NCI-H1930 (cell line): ENCODE data around the gene CNTFR.

ENCODE experiments used
- DNase-seq, 2 experiments: peaks; one replicate each; lab custom pipeline; 2025; lab: John Stamatoyannopoulos, UW

Gene CNTFR

DNA sequence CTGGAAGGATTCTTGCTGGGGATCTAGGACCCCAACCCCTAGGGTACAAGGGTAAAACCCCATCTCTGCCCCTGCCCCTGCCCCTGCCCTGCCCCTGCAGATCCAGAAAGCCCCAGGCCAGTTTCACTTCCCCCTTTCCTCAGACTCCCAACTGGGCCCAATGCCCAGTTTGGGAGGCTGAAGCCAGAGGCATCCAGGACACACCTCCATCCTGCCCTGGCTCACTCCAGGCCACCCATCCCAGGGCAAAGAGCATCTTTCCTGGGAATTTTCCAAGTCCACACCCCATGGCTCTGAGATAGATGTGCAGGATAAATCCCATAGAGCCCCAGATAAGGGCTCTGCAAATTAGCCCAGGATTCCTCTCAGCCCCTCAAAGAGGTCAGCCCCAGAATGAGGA lies 17.4 kb downstream of the CNTFR start:
- DNase-seq = no peak

DNA sequence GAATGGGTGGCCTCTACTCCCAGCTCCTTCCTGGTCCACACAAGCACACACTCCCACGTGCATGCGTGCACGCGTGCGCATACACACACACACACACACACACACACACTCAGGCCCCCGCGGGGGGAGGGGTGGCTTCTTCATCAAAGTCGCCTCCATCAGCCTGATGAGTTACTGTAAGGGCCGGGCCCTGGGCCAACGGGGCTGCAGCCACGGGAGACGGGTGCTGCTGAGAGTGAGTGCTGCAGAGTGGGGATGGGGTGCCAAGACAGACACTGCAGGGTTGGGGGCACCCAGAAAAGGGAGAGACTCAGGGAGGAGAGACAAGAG lies 18.1 kb downstream of the CNTFR start:
- DNase-seq = no peak

DNA sequence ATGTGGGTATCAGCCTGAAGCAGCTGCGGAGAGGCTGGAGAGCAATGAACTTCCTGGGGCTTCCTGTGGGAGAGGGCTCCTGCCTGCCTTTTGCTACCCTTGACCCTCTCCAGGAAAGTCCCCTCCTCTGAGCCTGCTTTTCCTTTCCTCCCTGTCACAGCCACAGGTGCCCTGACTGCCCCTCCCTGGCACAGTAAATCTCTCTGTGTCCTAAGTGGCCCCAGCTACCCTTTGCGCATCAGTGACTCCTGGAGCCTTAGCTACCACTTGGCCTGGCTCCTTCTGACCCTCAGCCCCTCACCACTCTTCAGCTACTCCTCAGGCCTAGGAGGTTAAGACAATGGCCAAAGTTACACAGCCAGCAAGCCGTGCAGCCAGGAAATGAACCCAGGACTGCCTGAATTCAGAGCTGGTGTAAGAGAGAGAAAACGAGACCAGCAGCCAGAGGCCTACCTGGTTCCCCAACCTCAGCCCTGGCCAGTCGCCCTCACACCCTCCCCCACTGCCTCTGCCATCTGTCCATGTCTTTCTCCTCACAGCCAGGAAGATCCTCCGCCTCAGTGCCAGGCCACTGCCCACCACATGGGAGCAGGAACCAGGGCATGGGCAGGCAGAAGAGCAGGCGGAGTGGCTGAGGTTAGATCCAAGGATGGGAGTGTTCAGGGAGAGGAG lies 18.6 kb downstream of the CNTFR start:
- DNase-seq = no peak

DNA sequence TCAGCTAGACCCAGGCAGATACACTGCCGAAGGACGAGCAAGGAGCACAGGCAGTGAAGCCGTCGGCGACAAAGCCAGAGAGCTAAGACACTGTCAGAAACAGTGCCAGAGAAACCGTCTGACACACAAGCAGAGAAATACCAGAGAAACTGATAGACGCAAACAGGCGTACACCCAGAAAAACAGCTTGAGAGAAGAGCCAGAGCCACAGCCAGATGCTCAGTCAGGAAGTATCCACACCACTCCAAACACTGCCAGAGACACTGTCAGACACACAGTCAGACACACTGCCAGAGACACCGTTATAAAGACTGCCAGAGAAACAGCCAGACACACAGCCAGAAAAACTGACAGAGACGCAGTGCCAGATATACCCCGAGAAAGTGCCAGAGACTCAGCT lies 19.1 kb downstream of the CNTFR start:
- no peak for DNase-seq

DNA sequence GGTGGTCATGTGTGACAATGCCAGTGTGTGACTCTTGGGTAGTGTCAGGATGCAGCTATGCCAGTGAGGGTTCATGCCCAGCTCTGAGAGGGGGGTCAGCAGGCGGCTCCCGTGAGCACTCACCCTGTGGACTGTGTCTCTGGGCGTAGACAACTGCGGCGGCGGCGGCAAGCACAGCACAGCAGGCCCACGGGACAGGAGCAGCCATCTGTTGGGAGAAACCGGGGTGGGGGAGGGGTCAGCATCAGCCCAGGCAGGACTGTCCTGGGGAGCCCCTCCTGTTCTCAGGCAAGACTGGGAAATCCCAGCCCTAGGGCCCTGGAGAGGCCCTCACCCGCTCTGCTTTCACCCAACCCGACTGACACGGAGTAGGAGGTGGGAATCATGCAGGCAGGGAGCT lies 20.8 kb downstream of the CNTFR start:
- DNase-seq = no peak

DNA sequence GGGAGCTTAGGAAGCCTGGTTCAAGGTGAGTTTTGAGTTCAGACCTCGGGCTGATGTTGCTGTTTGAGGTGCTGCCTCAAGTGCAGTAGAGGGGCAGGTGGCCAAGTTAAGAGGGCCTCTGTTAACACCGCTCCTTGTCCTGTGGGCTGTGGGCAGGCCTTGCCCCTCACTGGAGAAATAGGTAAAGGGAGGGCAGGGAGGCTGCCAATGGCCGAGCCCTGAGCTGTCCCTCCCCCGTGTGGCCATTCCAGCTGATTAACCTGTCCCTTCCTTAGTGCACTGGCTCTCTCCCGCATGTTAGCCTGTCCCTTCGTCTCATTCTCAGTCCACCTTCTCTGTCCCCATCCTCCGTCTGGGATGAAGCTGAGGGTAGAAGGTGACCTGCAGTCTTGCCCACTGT lies 21.4 kb downstream of the CNTFR start:
- no peak for DNase-seq

DNA sequence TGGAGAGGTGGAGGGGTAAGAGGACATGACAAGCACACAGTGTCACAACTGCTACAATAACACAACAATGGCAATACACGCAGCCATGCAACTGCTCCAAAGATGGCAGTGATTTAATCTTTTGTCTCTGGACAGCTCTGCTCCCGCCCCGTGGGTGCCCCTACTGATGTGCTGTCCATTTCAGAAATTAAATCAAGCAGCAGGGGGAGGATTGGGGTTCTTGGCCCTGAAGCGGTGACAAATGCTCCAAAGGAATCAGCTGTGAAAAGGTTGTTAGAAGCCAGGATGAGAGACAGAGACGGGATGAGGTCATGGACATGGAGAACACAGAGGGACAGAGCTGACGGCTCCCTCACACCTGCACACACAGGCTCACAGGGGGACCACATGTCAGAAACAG lies 22.6 kb downstream of the CNTFR start:
- no peak for DNase-seq

DNA sequence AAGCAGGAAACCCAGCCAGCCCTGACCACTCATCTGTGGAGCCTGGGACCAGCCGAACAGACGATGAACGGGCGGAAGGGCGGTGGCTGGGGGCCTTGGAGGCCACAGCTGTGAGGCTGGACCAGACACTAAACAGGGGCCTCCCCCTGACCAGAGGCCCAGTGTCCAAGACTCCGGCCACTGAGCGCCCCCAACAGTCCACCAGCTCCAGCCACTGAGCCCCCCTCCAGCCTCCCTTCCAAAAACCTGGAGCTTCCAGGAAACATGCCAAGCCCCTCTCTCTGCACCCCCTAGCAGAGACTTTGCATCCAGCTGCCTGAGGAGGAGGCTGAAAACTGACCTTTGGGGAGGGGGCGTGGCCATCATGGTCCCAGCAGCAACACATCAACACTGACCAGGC lies 23.2 kb downstream of the CNTFR start:
- no peak for DNase-seq

DNA sequence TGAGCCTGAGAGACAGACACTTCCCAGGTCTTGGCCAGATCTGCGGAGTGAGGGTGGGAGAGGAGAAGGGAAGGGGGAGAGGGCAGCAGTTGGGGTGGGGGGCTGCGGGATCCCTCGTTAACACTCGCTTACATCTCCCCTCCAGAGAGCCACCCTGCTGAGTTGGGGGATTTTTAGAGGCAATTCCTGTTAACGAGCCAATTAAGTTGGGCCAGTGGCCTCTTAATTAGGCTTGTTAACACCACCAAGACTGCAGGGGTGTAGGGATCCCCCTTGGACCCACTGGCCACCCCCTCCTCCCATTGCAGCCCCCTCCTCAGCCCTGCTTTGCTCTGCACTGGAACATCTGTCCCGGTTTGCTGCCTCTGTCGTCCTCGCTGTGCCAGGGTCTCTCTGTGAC lies 23.7 kb downstream of the CNTFR start:
- no peak for DNase-seq

DNA sequence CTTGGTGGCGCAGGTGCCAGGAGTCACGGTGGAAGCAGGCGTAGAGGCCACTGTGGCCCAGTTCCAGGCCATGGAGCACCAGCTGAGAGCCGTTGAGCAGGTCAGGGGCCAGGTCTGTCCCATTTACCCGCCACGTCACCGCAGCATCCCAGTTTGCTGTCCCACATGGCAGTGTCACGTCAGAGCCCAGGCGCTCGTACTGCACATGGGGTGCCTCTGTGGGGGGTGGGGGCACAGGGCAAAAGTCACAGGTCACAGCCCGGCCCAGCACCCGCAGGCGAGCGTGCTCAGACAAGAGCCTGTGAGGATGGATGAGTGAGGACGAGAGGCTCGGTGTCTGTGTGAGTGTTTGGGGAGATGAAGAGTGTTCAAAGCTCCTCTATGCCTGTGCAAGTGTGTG lies 24.9 kb downstream of the CNTFR start:
- no peak for DNase-seq

DNA sequence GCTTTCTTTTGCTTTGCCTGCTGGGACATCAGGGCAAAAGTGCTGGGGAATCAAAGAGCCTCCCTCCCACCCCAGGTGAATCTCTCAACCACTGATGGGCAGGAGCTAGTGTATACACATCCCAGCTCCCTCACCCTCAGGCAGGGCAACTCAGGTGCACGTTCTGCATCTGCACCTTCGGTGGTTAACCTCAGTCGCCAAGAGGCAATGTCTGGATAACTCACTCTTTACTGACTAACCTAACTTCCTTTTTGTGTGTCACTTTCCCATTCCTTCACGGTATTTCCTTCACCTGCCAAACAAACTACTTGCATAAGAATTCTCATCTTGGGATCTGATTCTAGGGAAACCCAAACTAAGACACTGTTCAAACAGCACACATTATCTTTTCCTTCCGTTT lies 26.3 kb downstream of the CNTFR start:
- DNase-seq = no peak

DNA sequence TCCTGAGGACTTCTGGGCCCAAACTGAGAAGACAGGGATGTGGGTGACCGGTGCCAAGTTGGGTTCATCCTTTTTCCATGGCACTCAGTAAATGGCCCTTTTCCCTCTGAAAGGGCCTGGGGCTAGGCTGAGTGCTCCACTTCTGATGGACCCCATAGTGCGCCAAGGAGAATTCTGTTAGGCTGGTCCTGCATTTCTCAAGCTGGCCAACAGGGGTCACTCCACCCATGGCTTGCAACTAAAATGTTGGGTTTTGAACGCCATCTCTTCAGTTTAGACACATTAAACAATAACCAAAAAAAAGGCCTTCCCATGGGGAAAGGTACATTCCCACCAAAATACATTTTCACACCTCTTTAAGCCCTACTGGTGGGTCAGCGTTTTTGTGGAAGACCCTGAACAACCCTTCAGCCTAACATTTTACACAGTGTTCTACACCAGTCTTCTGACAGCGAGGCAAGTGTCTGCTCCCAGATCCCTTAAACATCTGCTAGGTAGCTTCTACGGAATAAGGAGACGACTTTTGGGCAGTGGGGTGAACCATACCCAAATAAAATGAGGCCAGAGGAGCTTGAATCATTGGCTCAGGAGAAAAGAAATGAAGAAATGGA lies 27.3 kb downstream of the CNTFR start:
- DNase-seq = no peak

DNA sequence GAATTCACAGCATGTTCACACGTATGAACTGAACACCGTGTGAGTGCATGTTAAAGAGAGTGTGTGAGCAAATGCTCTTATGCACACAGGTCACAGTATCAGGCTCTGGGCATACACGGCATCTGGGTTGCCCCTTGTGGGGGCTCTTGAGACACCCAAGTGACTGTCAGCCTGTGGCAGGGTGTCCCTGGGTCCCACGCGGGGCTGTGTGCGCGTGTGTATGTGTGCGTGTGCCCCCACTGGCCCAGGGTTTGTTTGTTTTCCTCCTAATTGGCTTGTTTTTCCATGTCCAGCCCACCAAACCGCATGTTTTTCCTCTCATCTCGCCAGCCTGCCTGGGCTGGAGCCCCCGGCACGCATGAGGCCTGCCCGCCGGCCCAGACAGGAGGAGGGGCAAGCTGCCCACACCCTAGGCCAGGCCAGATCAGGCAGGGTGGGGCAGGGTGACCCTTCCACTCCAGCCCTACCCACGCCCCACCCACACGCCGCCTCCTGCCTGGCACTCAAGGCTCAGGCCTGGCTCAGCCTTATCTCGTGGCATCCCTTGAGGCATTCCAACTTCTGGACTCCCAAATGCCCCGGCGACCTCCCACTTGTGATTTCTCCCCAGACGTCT lies 28.8 kb downstream of the CNTFR start:
- DNase-seq = no peak

DNA sequence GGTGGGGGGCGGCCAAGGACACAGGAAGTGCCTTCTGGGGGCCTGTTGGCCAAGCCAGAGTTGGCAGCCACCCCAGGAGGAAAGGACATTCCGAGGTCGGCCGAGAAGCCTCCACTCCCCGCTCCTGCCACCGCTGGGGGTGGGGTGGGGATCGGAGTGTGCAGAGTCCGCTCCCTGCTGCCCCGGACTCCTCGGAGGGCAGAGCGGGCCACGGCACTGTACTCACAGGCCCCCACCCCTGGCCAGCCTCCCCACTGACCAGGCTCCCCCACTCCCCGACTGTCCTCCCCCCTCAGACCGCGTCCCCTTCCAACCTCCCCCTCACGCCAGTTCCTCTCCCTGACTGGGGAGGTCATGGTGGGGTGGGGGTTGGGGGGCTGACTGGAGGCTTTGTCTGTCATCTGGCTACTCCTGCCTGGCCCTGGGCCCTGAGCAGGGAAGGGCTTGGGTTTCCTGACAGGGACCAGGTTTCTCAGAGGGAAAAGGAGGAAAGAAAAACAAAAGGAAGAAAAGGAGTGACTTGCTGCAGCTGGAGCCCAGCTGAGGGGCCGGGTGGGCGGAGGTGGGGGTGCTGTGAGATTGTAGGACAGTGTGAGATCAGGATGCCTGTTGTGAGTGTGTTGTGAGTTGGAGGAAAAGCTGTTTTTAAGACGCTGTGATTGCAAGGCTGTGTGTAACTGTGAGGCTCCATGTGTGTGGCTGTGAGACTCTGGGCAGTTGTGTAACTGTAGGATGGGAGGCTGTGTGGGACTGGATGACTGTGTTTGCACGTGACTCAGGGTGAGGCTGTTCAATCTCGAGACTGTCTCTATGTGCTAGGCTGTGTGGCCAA lies 29.7 kb downstream of the CNTFR start:
- DNase-seq = no peak

DNA sequence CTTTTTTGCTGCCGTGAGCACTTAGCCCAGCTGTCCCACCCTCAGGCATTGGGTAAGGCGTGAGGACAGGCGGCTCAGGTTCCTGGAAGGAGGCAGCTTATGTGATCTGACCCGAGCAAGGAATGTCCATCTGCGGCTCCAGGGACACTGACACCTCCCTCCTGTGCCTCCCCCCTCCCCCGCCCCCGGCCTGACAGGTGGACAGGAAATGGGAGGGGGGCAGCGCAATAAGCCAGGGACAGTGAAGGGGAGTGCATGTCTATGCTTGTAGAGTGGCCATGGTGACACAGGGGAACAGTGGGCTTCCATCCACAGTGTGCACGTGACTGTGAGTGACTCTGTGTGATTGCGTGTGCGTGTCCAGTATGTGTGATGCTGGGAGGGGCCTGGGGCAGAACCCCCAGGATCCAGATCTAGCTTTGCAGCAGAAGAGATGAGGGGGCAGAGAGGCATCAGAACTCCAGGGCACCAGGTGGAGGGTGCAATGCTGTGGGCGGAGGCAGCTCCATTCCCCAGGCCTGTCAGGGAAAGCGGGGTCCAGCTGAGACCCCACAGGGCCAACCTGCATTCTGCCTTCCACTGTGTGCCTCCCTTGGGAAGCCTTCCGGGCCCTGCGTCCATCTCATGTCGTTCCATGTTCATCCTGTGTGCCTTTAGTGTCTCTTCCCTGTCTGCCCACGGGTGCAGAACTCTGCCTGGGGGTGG lies 30.5 kb downstream of the CNTFR start:
- no peak for DNase-seq

DNA sequence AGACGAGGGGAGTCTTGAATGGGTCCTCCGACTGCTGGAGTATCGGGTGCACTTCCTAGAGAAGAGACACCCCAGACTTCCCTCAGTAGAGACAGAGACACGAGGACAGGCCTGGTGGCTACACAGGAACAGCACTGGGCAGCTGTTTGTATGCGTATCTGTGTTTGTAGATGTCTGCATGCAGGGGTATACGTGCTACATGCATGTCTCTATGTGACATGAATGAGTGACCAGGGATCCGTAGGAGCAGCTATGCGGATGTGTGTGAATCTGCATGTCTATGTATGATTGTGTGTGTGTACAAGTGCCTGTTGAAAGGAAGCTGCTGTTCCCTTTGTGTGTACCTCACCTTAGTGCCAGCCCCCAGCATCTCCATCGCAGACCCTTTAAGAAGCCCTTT lies 31.2 kb downstream of the CNTFR start:
- no peak for DNase-seq

DNA sequence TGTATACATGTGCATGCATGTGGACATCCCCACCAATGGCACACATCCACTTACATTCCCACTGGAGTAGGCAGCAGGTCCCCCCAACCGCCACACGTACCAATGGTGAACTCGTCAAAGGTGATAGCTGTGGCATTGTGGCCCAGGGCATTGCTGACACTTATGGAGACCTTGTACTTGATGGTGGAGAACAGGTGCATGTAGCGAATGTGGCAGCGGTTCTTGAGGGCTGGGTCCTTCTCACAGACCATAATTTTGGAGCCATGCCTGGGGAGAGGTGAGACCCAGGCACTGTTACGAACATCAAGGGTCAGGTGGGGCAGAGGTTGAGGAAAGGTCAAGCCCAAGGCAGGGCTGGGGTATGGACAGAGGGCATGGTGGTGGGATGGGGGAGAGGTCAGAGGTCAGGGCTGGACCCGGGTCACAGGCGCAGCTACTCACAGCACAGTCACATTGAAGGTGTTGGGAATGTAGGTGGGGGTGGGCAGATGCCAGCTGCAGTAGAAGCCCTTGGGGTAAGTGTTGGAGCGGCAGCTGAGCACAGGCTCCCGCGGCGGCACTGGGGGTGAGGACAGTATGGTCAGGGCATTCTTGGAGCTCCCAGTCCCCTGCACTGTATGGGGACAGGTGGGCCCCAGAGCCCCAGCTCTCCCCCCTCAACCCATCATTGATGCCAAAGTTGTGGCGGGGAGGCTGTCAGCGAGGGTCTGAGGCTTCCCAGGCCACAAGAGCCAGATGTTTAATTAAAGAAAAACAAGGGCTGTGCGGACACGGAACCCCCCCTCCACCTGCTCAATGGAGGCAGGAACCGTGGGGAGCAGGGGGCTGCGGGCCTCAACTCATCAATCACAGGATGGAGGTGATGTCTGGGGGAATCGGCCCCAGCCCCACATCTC lies 31.9 kb downstream of the CNTFR start:
- DNase-seq = no peak

DNA sequence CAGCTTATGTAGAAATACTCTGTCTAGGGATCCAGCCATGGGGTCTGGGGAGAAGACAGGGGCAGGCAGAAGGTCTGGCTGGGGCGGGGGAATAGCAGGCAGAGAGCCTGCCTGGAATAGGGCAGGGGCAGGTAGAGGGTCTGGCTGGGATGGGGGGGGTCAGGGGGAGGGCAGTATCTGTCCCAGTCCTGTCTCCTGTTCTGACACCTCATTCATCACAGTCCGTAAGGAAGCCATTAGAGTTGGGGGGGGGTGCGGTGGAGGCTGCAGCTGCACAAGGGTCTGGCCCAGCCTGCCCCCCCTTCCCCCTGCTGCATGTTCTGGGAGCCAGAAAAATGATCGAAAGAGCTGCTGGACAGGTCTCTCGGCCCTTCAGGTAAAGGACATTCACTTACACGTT lies 32.6 kb downstream of the CNTFR start:
- no peak for DNase-seq

DNA sequence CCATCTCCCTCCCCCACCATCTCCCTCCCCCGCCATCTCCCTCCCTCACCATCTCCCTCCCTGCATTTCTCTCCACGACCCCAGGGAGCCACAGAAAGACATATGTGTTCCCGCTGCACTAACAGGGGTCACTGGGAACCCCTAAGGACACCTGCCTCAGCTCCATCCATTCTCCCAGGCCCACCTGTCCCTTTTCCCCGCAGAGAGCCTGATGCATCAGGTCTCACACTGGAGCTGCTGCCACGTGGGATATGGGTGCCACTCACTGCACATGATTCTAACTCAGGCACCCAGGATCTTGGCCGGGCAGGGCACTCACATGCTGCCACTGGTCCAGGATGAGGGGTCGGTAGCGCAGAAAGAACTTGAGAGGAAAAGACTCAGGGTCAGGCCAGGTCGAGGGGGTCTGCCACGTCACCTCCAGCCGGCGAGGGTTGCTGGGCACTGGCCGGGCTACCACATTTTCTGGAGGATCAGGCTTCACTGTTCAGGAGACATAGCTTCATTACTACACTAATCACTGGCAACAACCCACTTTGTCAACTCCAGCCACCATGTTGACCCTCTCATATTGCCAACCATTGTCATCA lies 33.5 kb downstream of the CNTFR start:
- no peak for DNase-seq

DNA sequence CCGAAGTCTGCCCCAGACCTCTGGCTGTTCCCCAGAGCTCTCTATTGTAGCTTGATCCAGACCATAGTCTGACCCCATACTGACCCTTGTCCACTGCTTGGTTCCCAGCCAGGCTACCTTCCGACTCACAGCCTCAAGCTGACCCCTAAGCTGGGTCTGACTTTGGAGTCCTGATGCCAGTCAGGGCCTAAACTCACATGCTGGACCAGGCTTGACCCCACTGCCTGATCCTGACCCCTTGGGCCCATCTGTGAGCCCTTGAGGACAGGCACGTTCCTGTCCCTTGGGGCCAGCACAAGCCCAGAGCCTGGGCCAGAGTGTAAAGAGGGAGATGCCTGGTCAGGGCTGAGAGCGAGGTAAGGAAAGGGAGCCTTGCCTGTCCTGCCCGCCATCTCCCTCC lies 34.0 kb downstream of the CNTFR start:
- DNase-seq = no peak

DNA sequence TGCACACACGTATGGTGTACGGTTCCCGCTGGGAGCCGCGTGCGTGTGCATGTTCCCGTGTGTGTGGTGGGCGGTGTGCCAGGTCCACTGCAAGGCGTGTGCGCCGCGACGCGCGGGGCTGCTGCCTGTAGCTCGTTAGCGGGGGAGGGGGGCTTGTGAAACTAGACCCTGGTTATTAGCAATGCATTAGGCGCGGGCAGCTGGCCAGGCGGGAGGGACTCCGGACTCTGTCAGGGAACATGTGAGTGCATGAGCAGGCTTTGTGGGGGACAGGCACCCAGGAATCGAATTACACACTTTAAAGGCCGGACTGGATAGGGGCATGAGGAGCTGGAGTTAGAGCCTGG lies 34.5 kb downstream of the CNTFR start:
- DNase-seq = no peak
